Measurements from ENCODE around the gene SLC22A16.

DNA sequence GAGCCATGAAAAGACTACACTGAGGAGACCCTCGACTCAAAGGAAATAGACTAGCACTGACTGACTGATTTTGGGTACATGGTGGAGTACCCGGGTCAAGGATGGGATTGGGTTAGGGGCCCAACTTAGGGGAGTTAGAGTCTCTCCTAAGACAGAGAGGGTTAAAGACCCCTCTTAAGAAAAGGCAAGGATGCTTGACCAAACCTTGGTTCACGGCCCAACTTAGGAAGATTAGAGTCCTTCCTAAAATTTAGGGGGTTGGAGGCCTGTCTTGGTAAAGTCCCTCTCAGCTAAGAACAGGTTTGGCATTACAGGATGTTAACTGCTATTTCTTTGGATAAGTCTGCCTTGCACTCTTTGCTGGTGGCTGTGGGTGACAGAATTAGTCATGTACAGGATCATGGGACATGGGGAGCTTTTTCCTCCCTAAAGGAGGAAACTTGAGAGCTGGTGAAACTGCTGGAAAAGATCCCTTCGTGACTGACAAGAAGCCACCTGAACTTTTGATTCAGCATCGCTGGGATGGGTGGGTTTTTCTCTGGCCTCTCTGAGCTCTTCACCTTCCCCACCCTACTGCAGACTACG, 12.3 kb upstream of the SLC22A16 start:
- TF ChIP-seq, protein P1, sequence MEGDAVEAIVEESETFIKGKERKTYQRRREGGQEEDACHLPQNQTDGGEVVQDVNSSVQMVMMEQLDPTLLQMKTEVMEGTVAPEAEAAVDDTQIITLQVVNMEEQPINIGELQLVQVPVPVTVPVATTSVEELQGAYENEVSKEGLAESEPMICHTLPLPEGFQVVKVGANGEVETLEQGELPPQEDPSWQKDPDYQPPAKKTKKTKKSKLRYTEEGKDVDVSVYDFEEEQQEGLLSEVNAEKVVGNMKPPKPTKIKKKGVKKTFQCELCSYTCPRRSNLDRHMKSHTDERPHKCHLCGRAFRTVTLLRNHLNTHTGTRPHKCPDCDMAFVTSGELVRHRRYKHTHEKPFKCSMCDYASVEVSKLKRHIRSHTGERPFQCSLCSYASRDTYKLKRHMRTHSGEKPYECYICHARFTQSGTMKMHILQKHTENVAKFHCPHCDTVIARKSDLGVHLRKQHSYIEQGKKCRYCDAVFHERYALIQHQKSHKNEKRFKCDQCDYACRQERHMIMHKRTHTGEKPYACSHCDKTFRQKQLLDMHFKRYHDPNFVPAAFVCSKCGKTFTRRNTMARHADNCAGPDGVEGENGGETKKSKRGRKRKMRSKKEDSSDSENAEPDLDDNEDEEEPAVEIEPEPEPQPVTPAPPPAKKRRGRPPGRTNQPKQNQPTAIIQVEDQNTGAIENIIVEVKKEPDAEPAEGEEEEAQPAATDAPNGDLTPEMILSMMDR (IDR thresholded peaks at IDR 0.05): no peak
- TF ChIP-seq TAF1 (IDR thresholded peaks at IDR 0.05; ENCODE audit: borderline replicate concordance, low read depth, low read length): no peak
- TF ChIP-seq, protein P2, sequence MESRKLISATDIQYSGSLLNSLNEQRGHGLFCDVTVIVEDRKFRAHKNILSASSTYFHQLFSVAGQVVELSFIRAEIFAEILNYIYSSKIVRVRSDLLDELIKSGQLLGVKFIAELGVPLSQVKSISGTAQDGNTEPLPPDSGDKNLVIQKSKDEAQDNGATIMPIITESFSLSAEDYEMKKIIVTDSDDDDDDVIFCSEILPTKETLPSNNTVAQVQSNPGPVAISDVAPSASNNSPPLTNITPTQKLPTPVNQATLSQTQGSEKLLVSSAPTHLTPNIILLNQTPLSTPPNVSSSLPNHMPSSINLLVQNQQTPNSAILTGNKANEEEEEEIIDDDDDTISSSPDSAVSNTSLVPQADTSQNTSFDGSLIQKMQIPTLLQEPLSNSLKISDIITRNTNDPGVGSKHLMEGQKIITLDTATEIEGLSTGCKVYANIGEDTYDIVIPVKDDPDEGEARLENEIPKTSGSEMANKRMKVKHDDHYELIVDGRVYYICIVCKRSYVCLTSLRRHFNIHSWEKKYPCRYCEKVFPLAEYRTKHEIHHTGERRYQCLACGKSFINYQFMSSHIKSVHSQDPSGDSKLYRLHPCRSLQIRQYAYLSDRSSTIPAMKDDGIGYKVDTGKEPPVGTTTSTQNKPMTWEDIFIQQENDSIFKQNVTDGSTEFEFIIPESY (IDR thresholded peaks at IDR 0.05; ENCODE audit: borderline replicate concordance, low read depth): no peak
- TF ChIP-seq JUND (IDR thresholded peaks at IDR 0.05): no peak
- no peak for TF ChIP-seq EZH2phosphoT487 (IDR thresholded peaks at IDR 0.05; ENCODE audit: borderline replicate concordance, low read depth)
- no peak for TF ChIP-seq REST (IDR thresholded peaks at IDR 0.05; ENCODE audit: low read depth, low read length)
- TF ChIP-seq GABPA (IDR thresholded peaks at IDR 0.05; ENCODE audit: low read depth): no peak
- TF ChIP-seq RCOR1 (IDR thresholded peaks at IDR 0.05; ENCODE audit: low read length): no peak
- TF ChIP-seq USF2 (IDR thresholded peaks at IDR 0.05; ENCODE audit: borderline replicate concordance, low read depth, low read length): no peak
- no peak for TF ChIP-seq MXI1 (IDR thresholded peaks at IDR 0.05; ENCODE audit: low read depth, low read length)

All from SK-N-SH (cell line).